ENCODE measurements around the gene SEMA4B. TPM values are rescaled to one million over a fixed set of nuclear protein-coding genes. Genes with fewer than 3 reads are reported as not detected.

The SEMA4B gene
- total RNA-seq, 2 donors from 2014 or later, result 102 to 141 TPM

GRCh38 chr15:90228960-90229359 is 27.8 kb downstream of the SEMA4B start:
- Histone ChIP-seq H3K9me3 (no peaks in the 10 kb centered on the region), H3K36me3 (peaks cover 39% of the 10 kb centered on the region), H3K4me3 (no peak overlapping the region), H3K4me1 (peaks cover 15% of the 10 kb centered on the region), H3K27me3 (no peaks in the 10 kb centered on the region), H3K27ac (no peak overlapping the region), H3K9ac (ENCODE audit: low read depth in 2 of 2, low read length in 2 of 2) (peak overlapping the region; percentile 15 to 34)
- no peak for TF ChIP-seq CTCF (IDR thresholded peaks at IDR 0.05)
- DNase-seq, result no peak
- intact Hi-C loops (cut with DNase I), result no loop called here

- Histone ChIP-seq H3K36me3 (peaks cover 29% of the 10 kb centered on the region), H3K4me1 (peaks cover 15% of the 10 kb centered on the region), H3K27ac (peak overlapping the region; percentile 99), H3K9me3 (no peaks in the 10 kb centered on the region), H3K9ac (ENCODE audit: low read depth in 2 of 2, low read length in 2 of 2) (peak overlapping the region in 1 of 2 donors; percentile 97), H3K4me3 (no peak overlapping the region), H3K27me3 (no peaks in the 10 kb centered on the region)
- no peak for TF ChIP-seq CTCF (IDR thresholded peaks at IDR 0.05)
- DNase-seq, result no peak
- intact Hi-C loops (cut with DNase I), result no loop called here
Measured at GRCh38 chr15:90230071-90230494, 29.0 kb downstream of the SEMA4B start.

- no peak overlapping the region for H3K4me3 ChIP-seq
- DNase-seq, result no peak
- peak overlapping the region; percentile 32 to 97 for H3K9ac ChIP-seq (ENCODE audit: low read depth in 2 of 2, low read length in 2 of 2)
- no peaks in the 10 kb centered on the region for H3K27me3 ChIP-seq
- H3K9me3 ChIP-seq, result no peaks in the 10 kb centered on the region
- intact Hi-C loops (cut with DNase I), result no loop called here
- peaks cover 24% of the 10 kb centered on the region for H3K36me3 ChIP-seq
- peaks cover 15% of the 10 kb centered on the region for H3K4me1 ChIP-seq
- TF ChIP-seq CTCF (IDR thresholded peaks at IDR 0.05), result no peak
- H3K27ac ChIP-seq, result peak overlapping the region; percentile 99
Measured at GRCh38 chr15:90230610-90231009, 29.5 kb downstream of the SEMA4B start.

GRCh38 chr15:90231028-90232017 is 30.2 kb downstream of the SEMA4B start:
- no peak for TF ChIP-seq CTCF (IDR thresholded peaks at IDR 0.05)
- Histone ChIP-seq H3K36me3 (peaks cover 16% of the 10 kb centered on the region), H3K9me3 (no peaks in the 10 kb centered on the region), H3K9ac (ENCODE audit: low read depth in 2 of 2, low read length in 2 of 2) (peak overlapping the region; percentile 38 to 97), H3K4me3 (peak overlapping the region; percentile 84), H3K27ac (peak overlapping the region; percentile 99), H3K27me3 (no peaks in the 10 kb centered on the region), H3K4me1 (peaks cover 15% of the 10 kb centered on the region)
- intact Hi-C loops (cut with DNase I), result no loop called here
- no peak for DNase-seq

- no peak for TF ChIP-seq CTCF (IDR thresholded peaks at IDR 0.05)
- Histone ChIP-seq H3K4me1 (peaks cover 15% of the 10 kb centered on the region), H3K9me3 (no peaks in the 10 kb centered on the region), H3K9ac (ENCODE audit: low read depth in 2 of 2, low read length in 2 of 2) (peak overlapping the region; percentile 97 to 98), H3K27me3 (no peaks in the 10 kb centered on the region), H3K4me3 (peak overlapping the region; percentile 84), H3K36me3 (peaks cover 16% of the 10 kb centered on the region), H3K27ac (peak overlapping the region; percentile 99)
- intact Hi-C loops (cut with DNase I), result no loop called here
- DNase-seq, result no peak
Measured at GRCh38 chr15:90232196-90232595, 31.1 kb downstream of the SEMA4B start.

All from colonic mucosa (tissue), 4 donors.